ENCODE measurements around the gene PPP1R3C. TPM values are rescaled to one million over a fixed set of nuclear protein-coding genes. Genes with fewer than 3 reads are reported as not detected.

The PPP1R3C gene
- total and polyA plus RNA-seq, 2 experiments from 2014 or later: 0.91 to 1.8 TPM

- TF ChIP-seq CTCF (conservative IDR thresholded peaks at IDR 0.05; ENCODE audit: low read depth in 2 of 2) (no peak), NANOG (IDR thresholded peaks at IDR 0.05; ENCODE audit: borderline replicate concordance) (no peak), REST (IDR thresholded peaks at IDR 0.05; ENCODE audit: unreplicated experiment) (no peak), POLR2AphosphoS5 (IDR thresholded peaks at IDR 0.05; ENCODE audit: low read depth) (no peak), JUNB (IDR thresholded peaks at IDR 0.05; ENCODE audit: unreplicated experiment) (no peak), STAT1 (IDR thresholded peaks at IDR 0.05; ENCODE audit: unreplicated experiment) (no peak)
Observed at GRCh38 chr10:91626936-91627335, 5.9 kb downstream of the PPP1R3C start (continued).

- peaks cover 2% of the 10 kb centered on the region for H3K27me3 Mint-ChIP-seq (ENCODE audit: insufficient read depth, low read depth, poor library complexity)
- H3K4me1 Mint-ChIP-seq: no peaks in the 10 kb centered on the region
- H3K36me3 ChIP-seq (ENCODE audit: insufficient read depth): no peaks in the 10 kb centered on the region
- ATAC-seq (no peak), DNase-seq (ENCODE audit: low spot score) (no peak)
- peaks cover 12% of the 10 kb centered on the region; the same call in 2 of the 3 replicates for H3K9me3 Mint-ChIP-seq
- no peaks in the 10 kb centered on the region for H3K27me3 ChIP-seq (ENCODE audit: insufficient read depth)
- H3K36me3 Mint-ChIP-seq (ENCODE audit: low read depth): no peaks in the 10 kb centered on the region; the same call in 2 of the 3 replicates
- H3K4me3 Mint-ChIP-seq: no peak overlapping the region
- peaks cover 5% of the 10 kb centered on the region for H3K9me2 ChIP-seq (ENCODE audit: insufficient read depth)
- no peaks in the 10 kb centered on the region for H3K4me1 ChIP-seq (ENCODE audit: insufficient read depth)
- no peaks in the 10 kb centered on the region for H3F3A ChIP-seq (replicated peaks; ENCODE audit: low read depth)
- H3K4me2 ChIP-seq: no peak overlapping the region
- no peaks in the 10 kb centered on the region for H4K20me1 ChIP-seq (replicated peaks; ENCODE audit: insufficient read depth)
- no peak overlapping the region for H3K4me3 ChIP-seq
- H3K27ac ChIP-seq (ENCODE audit: low read depth): no peak overlapping the region
- H2AFZ ChIP-seq: no peak overlapping the region
- H3K79me2 ChIP-seq (replicated peaks; ENCODE audit: insufficient read depth): no peaks in the 10 kb centered on the region
- H3K27ac Mint-ChIP-seq: no peak overlapping the region
- no peak for TF ChIP-seq ZNF331 (CRISPR knock-in tag; IDR thresholded peaks at IDR 0.05; ENCODE audit: low read depth)
- TF ChIP-seq ZNF114 (CRISPR knock-in tag; IDR thresholded peaks at IDR 0.05): no peak
- TF ChIP-seq CTCF (conservative IDR thresholded peaks at IDR 0.05; ENCODE audit: low read depth in 2 of 2): no peak
- TF ChIP-seq ZNF462 (CRISPR knock-in tag; IDR thresholded peaks at IDR 0.05): no peak
- TF ChIP-seq EZH2 (IDR thresholded peaks at IDR 0.05; ENCODE audit: low read depth, unreplicated experiment): no peak
- TF ChIP-seq, protein P1, sequence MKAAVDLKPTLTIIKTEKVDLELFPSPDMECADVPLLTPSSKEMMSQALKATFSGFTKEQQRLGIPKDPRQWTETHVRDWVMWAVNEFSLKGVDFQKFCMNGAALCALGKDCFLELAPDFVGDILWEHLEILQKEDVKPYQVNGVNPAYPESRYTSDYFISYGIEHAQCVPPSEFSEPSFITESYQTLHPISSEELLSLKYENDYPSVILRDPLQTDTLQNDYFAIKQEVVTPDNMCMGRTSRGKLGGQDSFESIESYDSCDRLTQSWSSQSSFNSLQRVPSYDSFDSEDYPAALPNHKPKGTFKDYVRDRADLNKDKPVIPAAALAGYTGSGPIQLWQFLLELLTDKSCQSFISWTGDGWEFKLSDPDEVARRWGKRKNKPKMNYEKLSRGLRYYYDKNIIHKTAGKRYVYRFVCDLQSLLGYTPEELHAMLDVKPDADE (IDR thresholded peaks at IDR 0.05): no peak
Observed at GRCh38 chr10:91624633-91625032, 8.2 kb downstream of the PPP1R3C start.

Data from GM23338 (cell line).